GM12878 (cell line): Measurements from ENCODE around the gene FALEC. TPM values are rescaled to one million over a fixed set of nuclear protein-coding genes. Genes with fewer than 3 reads are reported as not detected.

Source experiments
- ASH2L ChIP-seq: fragments of 300-600, 200-600 bp; sonication (generic); IDR thresholded peaks from 2 replicates; pipeline ENCODE4 v1.6.1; 2017; ENCODE audit warnings: low read depth, mild to moderate bottlenecking, borderline replicate concordance
- BCL11A ChIP-seq: IDR thresholded peaks from 2 replicates; pipeline ENCODE4 v1.6.1; 2011; ENCODE audit warnings: low read depth, low read length
- BRCA1 ChIP-seq: IDR thresholded peaks from 2 replicates; pipeline ENCODE4 v1.6.1; 2011; ENCODE audit warnings: low read depth, low read length, improper control_type of control experiment
- CBX3 ChIP-seq: fragments of 200-600 bp; sonication (generic); IDR thresholded peaks from 2 replicates; pipeline ENCODE4 v1.6.1; 2016; ENCODE audit warnings: low read depth, borderline replicate concordance
- CBX5 ChIP-seq: sonication (generic); IDR thresholded peaks from 2 replicates; pipeline ENCODE4 v1.6.1; 2016; ENCODE audit warnings: low read depth, moderate library complexity, mild to moderate bottlenecking, inconsistent platforms
- CHD4 ChIP-seq: fragments of 200-600 bp; sonication (generic); IDR thresholded peaks from 2 replicates; pipeline ENCODE4 v1.6.1; 2016; ENCODE audit warnings: mild to moderate bottlenecking
- DPF2 ChIP-seq: fragments of 450-650 bp; IDR thresholded peaks from 2 replicates; pipeline ENCODE4 v1.6.1; 2017; ENCODE audit warnings: mild to moderate bottlenecking
- FOS ChIP-seq: IDR thresholded peaks from 3 replicates; pipeline ENCODE4 v1.6.1; 2011; ENCODE audit warnings: borderline replicate concordance; ENCODE audit not compliant: insufficient read length; ENCODE audit errors: extremely low read depth
- MEF2B ChIP-seq: fragments of 450-650 bp; IDR thresholded peaks from 2 replicates; pipeline ENCODE4 v1.6.1; 2018; ENCODE audit warnings: mild to moderate bottlenecking, moderate library complexity; ENCODE audit not compliant: partially characterized antibody, poor library complexity, severe bottlenecking
- MXI1 ChIP-seq: fragments of 150-350 bp; IDR thresholded peaks from 2 replicates; pipeline ENCODE4 v1.6.1; 2011; ENCODE audit warnings: low read depth, mild to moderate bottlenecking, inconsistent platforms, low read length, improper control_type of control experiment
- NFIC ChIP-seq: IDR thresholded peaks from 2 replicates; pipeline ENCODE4 v1.6.1; 2012; ENCODE audit warnings: low read depth, mild to moderate bottlenecking, inconsistent platforms, low read length, moderate library complexity
- RFX5 ChIP-seq: IDR thresholded peaks from 2 replicates; pipeline ENCODE4 v1.6.1; 2011; ENCODE audit warnings: low read depth, low read length, improper control_type of control experiment
- SP1 ChIP-seq: IDR thresholded peaks from one replicate; pipeline ENCODE4 v1.6.1; 2011; ENCODE audit warnings: low read depth, low read length
- SUPT20H ChIP-seq: IDR thresholded peaks from 2 replicates; pipeline ENCODE4 v1.6.1; 2011; ENCODE audit warnings: low read depth, mild to moderate bottlenecking, low read length, moderate library complexity, borderline replicate concordance; ENCODE audit not compliant: control insufficient read depth
- SUZ12 ChIP-seq: fragments of 200-600 bp; sonication (generic); IDR thresholded peaks from one replicate; pipeline ENCODE4 v1.6.1; 2018; ENCODE audit warnings: antibody characterized with exemption, mild to moderate bottlenecking; ENCODE audit not compliant: unreplicated experiment
- YBX1 ChIP-seq: fragments of 450-650 bp; IDR thresholded peaks from 2 replicates; pipeline ENCODE4 v1.6.1; 2016; ENCODE audit warnings: antibody characterized with exemption
- YY1 ChIP-seq: IDR thresholded peaks from 2 replicates; pipeline ENCODE4 v1.6.1; 2011; ENCODE audit warnings: low read depth, mild to moderate bottlenecking, low read length
- ZBED1 ChIP-seq: IDR thresholded peaks from 2 replicates; pipeline ENCODE4 v1.6.1; 2016; ENCODE audit warnings: borderline replicate concordance
- ZNF207 ChIP-seq: fragments of 450-650 bp; IDR thresholded peaks from 2 replicates; pipeline ENCODE4 v1.6.1; 2014; ENCODE audit warnings: antibody characterized with exemption, mild to moderate bottlenecking, borderline replicate concordance
- polyA plus RNA-seq, 11 experiments: library from polyadenylated mRNA; depleted of rRNA in 4 of 11; unstranded in 6 of 11; stranded (reverse) in 5 of 11; fragments of >200 nt; fragmentation: Nextera tagmentation in 4 of 11; fragmentation: Illumina TruSeq in 1 of 11; extraction: Ambion mirVana in 4 of 11; extraction: Trizol in 1 of 11; gene quantifications; 1 replicate in 1 of 11; 2 replicates in 10 of 11; pipeline versions ENCODE4 v1.2.1 to v1.2.3, GENCODE V29; 2011 to 2016; ENCODE audit warnings: inconsistent platforms in 2 of 11, missing spikeins in 2 of 11, low read depth in 1 of 11
- total RNA-seq, 4 experiments: library from RNA; depleted of rRNA in 3 of 4; stranded (reverse); fragments of >200 nt in 3 of 4; fragmentation: Illumina TruSeq in 1 of 4; extraction: Trizol in 1 of 4; gene quantifications; 2 replicates each; pipeline versions ENCODE4 v1.2.1 to v1.2.3, GENCODE V29; 2013 to 2021
- TF ChIP-seq, protein P1 (sequence below): fragments of 150-350 bp; IDR thresholded peaks from 2 replicates; pipeline ENCODE4 v1.6.1; 2016; ENCODE audit warnings: low read depth, low read length
- TF ChIP-seq, protein P2 (sequence below): IDR thresholded peaks from 2 replicates; pipeline ENCODE4 v1.6.1; 2011; ENCODE audit warnings: low read depth, mild to moderate bottlenecking, low read length, moderate library complexity, borderline replicate concordance; ENCODE audit errors: extremely low read depth
- TF ChIP-seq, protein P3 (sequence below): fragments of 450-650 bp; IDR thresholded peaks from 2 replicates; pipeline ENCODE4 v1.6.1; 2016; ENCODE audit warnings: mild to moderate bottlenecking, moderate library complexity, borderline replicate concordance

FALEC gene
- total and polyA plus RNA-seq, 10 of the 15 experiments (the other 5 are each of a cell fraction or from before 2014, with no cell fraction given), result 0.21 to 0.71 (median 0.32) TPM; not detected in 3

DNA sequence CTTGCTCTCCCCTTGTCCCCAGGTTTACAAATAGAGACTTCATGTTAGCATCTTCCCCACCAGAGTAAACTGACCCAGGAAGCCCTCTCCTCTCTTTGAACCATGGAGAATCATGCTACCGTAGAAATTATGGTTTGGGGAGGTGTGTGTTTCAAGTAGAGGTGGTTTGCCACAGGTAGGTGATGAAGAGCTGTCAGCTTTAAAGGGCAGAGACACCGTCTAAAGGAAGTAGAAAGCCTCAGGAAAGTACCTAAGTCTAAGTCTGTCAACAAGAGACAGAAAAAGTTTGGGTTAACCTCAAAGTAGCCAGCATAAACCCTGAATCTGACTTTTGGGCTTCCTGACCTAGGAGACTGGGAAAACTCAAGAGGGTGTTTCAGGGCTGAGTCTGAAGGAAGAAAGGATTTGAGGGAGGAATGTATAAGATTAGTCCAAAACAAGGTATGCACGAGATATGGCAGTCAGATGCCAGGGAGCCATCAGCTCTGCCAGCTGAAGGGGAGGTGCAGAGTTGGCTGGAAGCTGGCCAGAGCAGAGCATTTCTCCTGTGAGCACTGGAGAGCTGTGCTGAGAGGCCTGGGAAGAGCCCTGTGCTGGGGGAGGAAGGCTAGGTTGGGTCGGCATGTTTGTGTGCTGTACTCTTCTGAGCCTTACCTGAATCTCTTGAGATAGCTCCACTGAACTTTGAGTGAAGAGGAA lies 47.9 kb downstream of the FALEC start (continued):
- TF ChIP-seq, protein P1, sequence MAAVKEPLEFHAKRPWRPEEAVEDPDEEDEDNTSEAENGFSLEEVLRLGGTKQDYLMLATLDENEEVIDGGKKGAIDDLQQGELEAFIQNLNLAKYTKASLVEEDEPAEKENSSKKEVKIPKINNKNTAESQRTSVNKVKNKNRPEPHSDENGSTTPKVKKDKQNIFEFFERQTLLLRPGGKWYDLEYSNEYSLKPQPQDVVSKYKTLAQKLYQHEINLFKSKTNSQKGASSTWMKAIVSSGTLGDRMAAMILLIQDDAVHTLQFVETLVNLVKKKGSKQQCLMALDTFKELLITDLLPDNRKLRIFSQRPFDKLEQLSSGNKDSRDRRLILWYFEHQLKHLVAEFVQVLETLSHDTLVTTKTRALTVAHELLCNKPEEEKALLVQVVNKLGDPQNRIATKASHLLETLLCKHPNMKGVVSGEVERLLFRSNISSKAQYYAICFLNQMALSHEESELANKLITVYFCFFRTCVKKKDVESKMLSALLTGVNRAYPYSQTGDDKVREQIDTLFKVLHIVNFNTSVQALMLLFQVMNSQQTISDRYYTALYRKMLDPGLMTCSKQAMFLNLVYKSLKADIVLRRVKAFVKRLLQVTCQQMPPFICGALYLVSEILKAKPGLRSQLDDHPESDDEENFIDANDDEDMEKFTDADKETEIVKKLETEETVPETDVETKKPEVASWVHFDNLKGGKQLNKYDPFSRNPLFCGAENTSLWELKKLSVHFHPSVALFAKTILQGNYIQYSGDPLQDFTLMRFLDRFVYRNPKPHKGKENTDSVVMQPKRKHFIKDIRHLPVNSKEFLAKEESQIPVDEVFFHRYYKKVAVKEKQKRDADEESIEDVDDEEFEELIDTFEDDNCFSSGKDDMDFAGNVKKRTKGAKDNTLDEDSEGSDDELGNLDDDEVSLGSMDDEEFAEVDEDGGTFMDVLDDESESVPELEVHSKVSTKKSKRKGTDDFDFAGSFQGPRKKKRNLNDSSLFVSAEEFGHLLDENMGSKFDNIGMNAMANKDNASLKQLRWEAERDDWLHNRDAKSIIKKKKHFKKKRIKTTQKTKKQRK, result no peak
- peak; percentile 62; the same call in 1 of the 2 replicates for TF ChIP-seq ASH2L
- TF ChIP-seq CBX3, result no peak
- TF ChIP-seq, protein P2, sequence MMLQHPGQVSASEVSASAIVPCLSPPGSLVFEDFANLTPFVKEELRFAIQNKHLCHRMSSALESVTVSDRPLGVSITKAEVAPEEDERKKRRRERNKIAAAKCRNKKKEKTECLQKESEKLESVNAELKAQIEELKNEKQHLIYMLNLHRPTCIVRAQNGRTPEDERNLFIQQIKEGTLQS, result no peak
- no peak for TF ChIP-seq YY1
- TF ChIP-seq RFX5, result no peak
- TF ChIP-seq SUPT20H, result no peak
- no peak for TF ChIP-seq BCL11A
- no peak for TF ChIP-seq CBX5
- no peak for TF ChIP-seq CHD4
- no peak for TF ChIP-seq BRCA1
- TF ChIP-seq SP1, result no peak
- TF ChIP-seq ZNF207, result no peak
- no peak for TF ChIP-seq FOS
- TF ChIP-seq ZBED1, result no peak
- TF ChIP-seq, protein P3, sequence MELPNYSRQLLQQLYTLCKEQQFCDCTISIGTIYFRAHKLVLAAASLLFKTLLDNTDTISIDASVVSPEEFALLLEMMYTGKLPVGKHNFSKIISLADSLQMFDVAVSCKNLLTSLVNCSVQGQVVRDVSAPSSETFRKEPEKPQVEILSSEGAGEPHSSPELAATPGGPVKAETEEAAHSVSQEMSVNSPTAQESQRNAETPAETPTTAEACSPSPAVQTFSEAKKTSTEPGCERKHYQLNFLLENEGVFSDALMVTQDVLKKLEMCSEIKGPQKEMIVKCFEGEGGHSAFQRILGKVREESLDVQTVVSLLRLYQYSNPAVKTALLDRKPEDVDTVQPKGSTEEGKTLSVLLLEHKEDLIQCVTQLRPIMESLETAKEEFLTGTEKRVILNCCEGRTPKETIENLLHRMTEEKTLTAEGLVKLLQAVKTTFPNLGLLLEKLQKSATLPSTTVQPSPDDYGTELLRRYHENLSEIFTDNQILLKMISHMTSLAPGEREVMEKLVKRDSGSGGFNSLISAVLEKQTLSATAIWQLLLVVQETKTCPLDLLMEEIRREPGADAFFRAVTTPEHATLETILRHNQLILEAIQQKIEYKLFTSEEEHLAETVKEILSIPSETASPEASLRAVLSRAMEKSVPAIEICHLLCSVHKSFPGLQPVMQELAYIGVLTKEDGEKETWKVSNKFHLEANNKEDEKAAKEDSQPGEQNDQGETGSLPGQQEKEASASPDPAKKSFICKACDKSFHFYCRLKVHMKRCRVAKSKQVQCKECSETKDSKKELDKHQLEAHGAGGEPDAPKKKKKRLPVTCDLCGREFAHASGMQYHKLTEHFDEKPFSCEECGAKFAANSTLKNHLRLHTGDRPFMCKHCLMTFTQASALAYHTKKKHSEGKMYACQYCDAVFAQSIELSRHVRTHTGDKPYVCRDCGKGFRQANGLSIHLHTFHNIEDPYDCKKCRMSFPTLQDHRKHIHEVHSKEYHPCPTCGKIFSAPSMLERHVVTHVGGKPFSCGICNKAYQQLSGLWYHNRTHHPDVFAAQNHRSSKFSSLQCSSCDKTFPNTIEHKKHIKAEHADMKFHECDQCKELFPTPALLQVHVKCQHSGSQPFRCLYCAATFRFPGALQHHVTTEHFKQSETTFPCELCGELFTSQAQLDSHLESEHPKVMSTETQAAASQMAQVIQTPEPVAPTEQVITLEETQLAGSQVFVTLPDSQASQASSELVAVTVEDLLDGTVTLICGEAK, result no peak
- TF ChIP-seq NFIC, result no peak
- TF ChIP-seq SUZ12, result no peak
- TF ChIP-seq YBX1, result no peak
- TF ChIP-seq MEF2B, result no peak
- no peak for TF ChIP-seq DPF2
- TF ChIP-seq MXI1, result no peak
